ENCODE data around the gene TMEM238. TPM values are rescaled to one million over a fixed set of nuclear protein-coding genes. Genes with fewer than 3 reads are reported as not detected.
A peak's percentile ranks its signal among the peaks of the same experiment; 100 is the strongest.
"Not testable (repeated sequence)": the region's sequence is repeated elsewhere in the genome, so short reads cannot be mapped to it uniquely, and the experiment has no call there.

Gene TMEM238
- total RNA-seq, 1 donor from 2014 or later, result 0.90 TPM

GRCh38 chr19:55402509-55402908 is 18.4 kb upstream of the TMEM238 start:
- DNase-seq (ENCODE audit: low spot score), result no peak

GRCh38 chr19:55401390-55401789 is 17.3 kb upstream of the TMEM238 start:
- not testable (repeated sequence) for DNase-seq (ENCODE audit: low spot score)

GRCh38 chr19:55400281-55401087 is 16.4 kb upstream of the TMEM238 start:
- no peak for DNase-seq (ENCODE audit: low spot score)

GRCh38 chr19:55398200-55398925 is 14.3 kb upstream of the TMEM238 start:
- DNase-seq (ENCODE audit: low spot score), result no peak

GRCh38 chr19:55392820-55393761 is 9.0 kb upstream of the TMEM238 start:
- DNase-seq (ENCODE audit: low spot score), result no peak

- no peak for DNase-seq (ENCODE audit: low spot score)
These were observed 7.9 kb upstream of the TMEM238 start for GRCh38 chr19:55391702-55392615.

- no peak for DNase-seq (ENCODE audit: low spot score)
These were observed 7.1 kb upstream of the TMEM238 start for GRCh38 chr19:55391191-55391670.

- no peak for DNase-seq (ENCODE audit: low spot score)
These were observed 6.4 kb upstream of the TMEM238 start for GRCh38 chr19:55390461-55390880.

GRCh38 chr19:55389386-55390317 is 5.6 kb upstream of the TMEM238 start:
- DNase-seq (ENCODE audit: low spot score), result no peak

GRCh38 chr19:55387736-55388497 is 3.8 kb upstream of the TMEM238 start:
- DNase-seq (ENCODE audit: low spot score), result no peak

- no peak for DNase-seq (ENCODE audit: low spot score)
These were observed 2.4 kb upstream of the TMEM238 start for GRCh38 chr19:55386493-55386971.

GRCh38 chr19:55385724-55386492 is 1.8 kb upstream of the TMEM238 start, which contains the start of gene RPL28:
TSS of gene RPL28 (plus strand) at chr19:55385932. CDS start at chr19:55386358, 426 bp downstream.
- DNase-seq (ENCODE audit: low spot score), result peak; percentile 99

GRCh38 chr19:55384920-55385723 is 1.0 kb upstream of the TMEM238 start:
- peak; percentile 96 for DNase-seq (ENCODE audit: low spot score)

GRCh38 chr19:55383279-55384130 is 587 bp downstream of the TMEM238 start:
- DNase-seq (ENCODE audit: low spot score), result no peak

GRCh38 chr19:55382522-55383054 is 1.5 kb downstream of the TMEM238 start:
- no peak for DNase-seq (ENCODE audit: low spot score)
